RKO (cell line): ENCODE measurements around the gene NOP9.

Experiments
- DNase-seq: peaks from one replicate; pipeline ENCODE4 v3.0.0-alpha.2; 2016; ENCODE audit warnings: low spot score

Gene NOP9

DNA sequence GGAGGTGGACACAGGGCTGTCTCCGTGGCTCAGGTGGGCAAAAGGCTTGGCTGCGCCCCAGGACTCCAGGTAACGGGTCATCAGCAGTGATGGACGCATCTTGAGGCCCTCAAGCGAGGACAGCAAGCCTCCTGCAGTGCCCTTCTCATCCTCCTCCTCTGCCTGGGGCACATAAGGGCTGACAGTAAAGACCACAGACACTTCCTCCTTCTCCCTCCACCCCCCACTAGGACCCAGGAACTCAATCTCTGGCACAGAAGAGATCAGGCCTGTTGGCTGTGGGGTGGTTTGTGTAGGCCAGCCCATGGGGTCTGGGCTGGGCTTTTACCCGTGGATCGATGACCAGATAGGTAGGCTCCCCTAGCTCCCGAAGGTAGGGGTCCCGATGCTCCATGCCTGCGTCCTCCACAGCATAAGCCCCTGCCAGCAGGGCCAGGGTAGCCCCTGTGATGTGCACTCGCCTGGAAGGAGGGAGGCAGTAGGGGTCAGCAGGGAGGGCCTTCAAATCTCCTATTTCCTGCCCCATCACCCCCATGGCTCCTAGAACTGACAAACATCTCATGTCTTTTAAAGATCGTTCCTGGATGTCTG lies 29.5 kb downstream of the NOP9 start:
- no peak for DNase-seq

- no peak for DNase-seq
These were observed 30.1 kb downstream of the NOP9 start for GRCh38 chr14:24329736-24330135.

DNA sequence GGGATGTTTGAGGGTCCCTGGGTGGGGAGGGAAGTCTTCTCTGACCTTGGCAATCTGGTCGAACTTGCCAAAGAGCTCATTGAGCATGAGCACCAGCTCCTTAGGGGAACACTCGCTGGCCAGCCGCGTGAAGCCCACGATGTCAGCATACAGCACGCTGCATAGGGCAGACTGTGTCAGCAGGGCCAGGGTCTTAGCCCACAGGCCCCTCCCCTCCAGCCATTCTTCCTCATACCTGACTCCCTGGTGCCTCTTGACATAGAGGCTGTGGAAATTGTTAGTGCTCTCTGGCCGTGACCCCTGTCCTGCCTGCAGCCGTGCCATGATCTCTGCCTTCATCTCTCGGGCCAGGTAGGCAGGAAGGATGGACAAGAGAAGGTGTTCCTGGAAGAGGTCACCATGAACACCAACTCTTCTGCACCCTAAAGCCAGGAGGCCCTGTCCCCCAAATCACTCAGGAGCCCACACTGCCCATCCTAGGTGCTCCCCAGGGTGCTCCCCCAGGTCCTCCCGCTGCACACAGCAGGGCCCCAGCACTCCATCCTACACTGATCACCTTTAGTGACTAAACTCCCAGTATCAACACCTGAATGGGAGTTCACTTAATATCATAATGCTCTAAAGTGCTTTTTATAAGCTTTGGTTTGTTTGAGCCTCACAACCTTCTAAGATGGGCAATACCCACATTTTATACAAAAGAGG lies 31.5 kb downstream of the NOP9 start:
- DNase-seq: no peak

DNA sequence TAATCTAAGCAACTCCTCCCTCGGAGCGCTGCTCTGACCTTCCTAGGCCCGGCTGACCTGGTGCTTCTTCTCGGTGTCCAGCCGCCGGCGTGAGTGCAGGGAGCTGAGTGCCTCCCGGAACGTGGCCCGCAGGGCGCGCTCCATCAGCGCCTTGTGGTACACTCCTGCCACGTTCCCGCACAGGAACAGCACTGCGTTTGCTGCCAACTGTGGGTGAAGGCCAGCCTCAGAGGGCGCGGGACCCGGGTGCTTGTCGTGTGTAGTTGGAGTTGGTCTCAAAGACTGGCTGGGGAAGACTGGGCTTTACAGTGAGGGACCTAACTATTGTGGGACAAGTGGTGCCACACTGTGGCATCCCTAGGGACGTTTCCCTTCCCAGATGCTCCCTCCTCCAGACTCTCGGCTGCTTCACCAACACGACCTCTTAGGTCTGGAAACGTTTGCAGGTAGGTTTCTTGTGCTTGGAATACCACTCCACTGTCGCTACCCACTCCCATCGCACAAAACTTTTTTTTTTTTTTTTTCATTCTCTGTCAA lies 32.1 kb downstream of the NOP9 start:
- no peak for DNase-seq

- peak; percentile 23 for DNase-seq
These were observed 32.8 kb downstream of the NOP9 start for GRCh38 chr14:24332268-24332993.

GRCh38 chr14:24334431-24335291 lies 35.0 kb downstream of the NOP9 start, which contains the start of gene ADCY4:
ADCY4 (minus strand) TSS chr14:24335071; CDS start chr14:24334652, 419 bp downstream.
- DNase-seq: no peak

- no peak for DNase-seq
These were observed 36.0 kb downstream of the NOP9 start for GRCh38 chr14:24335461-24336171.

DNA sequence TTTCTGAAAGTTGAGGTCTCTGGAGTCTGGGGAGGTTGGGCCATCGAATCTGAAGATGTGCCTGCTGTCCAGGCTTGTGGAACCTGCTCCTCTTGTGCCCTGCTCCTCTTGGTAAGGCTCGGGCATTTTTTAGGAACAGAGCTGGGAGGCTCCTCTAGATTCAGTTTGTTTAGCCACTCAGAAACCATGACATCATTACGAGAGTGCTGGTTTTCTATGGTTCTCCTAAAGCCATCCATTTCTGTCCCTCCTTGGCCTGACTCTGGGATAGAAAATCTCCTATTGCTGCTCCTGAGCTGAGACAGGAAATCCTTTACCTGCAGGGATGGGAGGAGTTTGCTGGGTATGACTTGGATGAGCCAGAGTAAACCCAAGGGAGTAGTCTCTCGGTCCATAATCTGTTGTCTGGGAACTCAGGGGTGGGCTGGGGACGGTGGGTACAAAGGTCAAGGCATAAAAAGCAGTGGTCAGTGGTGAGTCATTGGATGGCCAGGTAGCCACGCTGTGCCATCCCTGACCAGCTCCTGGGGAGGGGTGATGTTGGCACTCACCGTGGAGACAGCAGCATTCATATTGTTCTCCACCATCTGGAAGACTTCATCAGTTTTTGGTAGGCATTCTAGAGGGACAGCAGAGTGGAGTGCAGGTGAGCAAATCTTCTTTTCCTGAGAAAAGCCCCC lies 37.6 kb downstream of the NOP9 start:
- no peak for DNase-seq

GRCh38 chr14:24337824-24338175 lies 38.1 kb downstream of the NOP9 start:
- DNase-seq: no peak

GRCh38 chr14:24338843-24339242 lies 39.2 kb downstream of the NOP9 start:
- no peak for DNase-seq

- DNase-seq: no peak
These were observed 39.9 kb downstream of the NOP9 start, which contains the start of gene RIPK3 for GRCh38 chr14:24339284-24340151. RIPK3 (minus strand) TSS chr14:24339991; CDS start chr14:24339826, 165 bp downstream.

DNA sequence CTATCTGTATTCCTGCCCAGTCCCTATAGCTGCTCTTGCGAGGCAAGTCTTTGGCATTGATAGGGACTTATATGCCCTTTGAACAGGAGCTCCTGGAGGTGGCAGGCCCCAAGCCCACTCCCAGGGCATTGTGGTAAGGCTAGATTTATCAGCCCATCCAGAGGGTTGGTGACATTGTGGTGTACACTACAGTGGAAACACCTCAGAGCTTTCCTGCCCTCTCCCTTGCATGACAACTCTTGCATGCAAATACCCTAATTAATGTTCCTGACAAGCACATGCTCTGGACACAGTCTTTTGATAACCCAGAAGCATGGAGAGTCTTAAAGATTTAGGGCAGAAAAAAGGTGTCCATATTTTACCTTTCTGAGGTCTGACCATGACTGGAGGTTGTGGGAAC lies 41.0 kb downstream of the NOP9 start:
- no peak for DNase-seq

- no peak for DNase-seq
These were observed 43.2 kb downstream of the NOP9 start for GRCh38 chr14:24342889-24343288.

DNA sequence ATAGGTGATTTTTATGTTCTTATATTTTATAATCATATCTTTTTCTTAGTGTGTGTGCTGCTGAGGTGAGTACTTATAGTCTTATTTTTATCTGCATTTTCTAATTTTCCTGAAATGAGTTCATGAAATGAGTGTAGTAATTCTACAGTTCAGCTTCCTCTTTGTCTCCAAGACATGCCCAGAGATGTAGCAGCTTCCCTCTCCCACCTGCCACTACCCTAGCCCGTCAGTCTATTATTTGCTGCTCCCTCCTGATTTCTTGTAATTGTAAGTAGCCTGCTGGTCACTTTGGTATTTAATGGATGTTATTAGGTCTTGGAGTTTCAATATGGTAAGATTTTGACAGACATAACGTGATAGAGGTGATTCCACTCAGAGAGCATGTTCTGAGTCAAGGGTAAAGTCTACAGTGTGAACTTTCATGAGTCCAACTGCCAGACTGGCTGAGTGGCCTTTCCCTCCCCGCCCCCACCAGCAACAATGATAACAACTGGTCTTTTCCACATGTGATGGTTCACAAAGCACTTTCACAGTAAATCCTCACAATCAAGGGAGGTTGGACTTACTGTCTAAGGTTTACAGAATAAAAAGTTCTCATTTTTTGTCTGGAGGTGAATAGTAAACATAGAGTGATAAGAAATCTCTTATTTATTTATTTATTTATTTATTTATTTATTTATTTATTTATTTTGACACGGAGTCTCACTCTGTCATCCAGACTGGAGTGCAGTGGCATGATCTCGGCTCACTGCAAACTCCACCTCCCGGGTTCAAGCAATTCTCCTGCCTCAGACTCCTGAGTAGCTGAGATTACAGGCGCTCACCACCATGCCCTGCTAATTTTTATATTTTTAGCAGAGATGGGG lies 44.4 kb downstream of the NOP9 start:
- no peak for DNase-seq

GRCh38 chr14:24347134-24347533 lies 47.5 kb downstream of the NOP9 start:
- no peak for DNase-seq

- DNase-seq: no peak
These were observed 48.5 kb downstream of the NOP9 start for GRCh38 chr14:24348186-24348585.

DNA sequence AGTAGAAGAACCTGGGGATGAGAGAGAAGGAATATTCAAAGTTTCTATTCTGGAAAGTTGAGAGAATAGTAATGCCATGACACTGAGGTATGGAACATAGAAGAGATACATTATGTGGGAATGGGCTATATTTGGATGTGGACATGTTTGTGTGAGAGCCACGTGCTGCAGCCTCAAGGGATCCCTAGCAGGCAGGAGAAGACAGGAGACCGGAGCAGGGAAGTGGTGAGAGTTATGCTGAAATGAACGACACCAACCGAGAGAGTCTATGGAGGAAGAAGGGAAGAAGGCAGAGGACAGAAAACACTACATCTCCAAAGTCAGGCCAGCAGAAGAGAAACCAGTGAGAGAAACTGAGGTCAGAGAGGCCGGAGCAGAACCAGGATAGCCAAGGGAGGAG lies 50.1 kb downstream of the NOP9 start:
- no peak for DNase-seq

- DNase-seq: no peak
These were observed 51.9 kb downstream of the NOP9 start for GRCh38 chr14:24351517-24351916.
